Activated effector memory CD4-positive, alpha-beta T cell treated with anti-CD3 and anti-CD28 coated beads, Interleukin-2, amount 50 U/mL, for 16 hours (primary cell): Measurements from ENCODE around the gene PTK6.
"Not testable (repeated sequence)": the region's sequence is repeated elsewhere in the genome, so short reads cannot be mapped to it uniquely, and the experiment has no call there.

Experiments used
- DNase-seq: peaks from one replicate; pipeline ENCODE4 v3.0.0-alpha.2; 2020

PTK6 gene

GRCh38 chr20:63536997-63537524 lies at the start of gene PTK6:
Gene PTK6 (minus strand): TSS chr20:63537376. CDS start chr20:63537314, 62 bp downstream.
- DNase-seq, result peak; percentile 72

GRCh38 chr20:63586797-63587196 lies 49.6 kb upstream of the PTK6 start:
- DNase-seq, result no peak

- DNase-seq, result no peak
These were observed 48.7 kb upstream of the PTK6 start for GRCh38 chr20:63585616-63586565.

- peak; percentile 61 for DNase-seq
These were observed 45.3 kb upstream of the PTK6 start for GRCh38 chr20:63582382-63583063.

GRCh38 chr20:63580796-63581461 lies 43.8 kb upstream of the PTK6 start:
- DNase-seq, result peak; percentile 88

- no peak for DNase-seq
These were observed 42.0 kb upstream of the PTK6 start for GRCh38 chr20:63579017-63579694.

- no peak for DNase-seq
These were observed 41.2 kb upstream of the PTK6 start for GRCh38 chr20:63578224-63579016.

GRCh38 chr20:63577317-63577894 lies 40.2 kb upstream of the PTK6 start:
- no peak for DNase-seq

- DNase-seq, result no peak
These were observed 39.1 kb upstream of the PTK6 start for GRCh38 chr20:63576311-63576710.

- DNase-seq, result no peak
These were observed 37.9 kb upstream of the PTK6 start for GRCh38 chr20:63574829-63575743.

GRCh38 chr20:63574156-63574828 lies 37.1 kb upstream of the PTK6 start, which contains the start of gene HELZ2:
Gene HELZ2 (minus strand): TSS chr20:63574239. CDS start chr20:63572385, 1,854 bp downstream.
- DNase-seq, result peak; percentile 88

- no peak for DNase-seq
These were observed 36.5 kb upstream of the PTK6 start for GRCh38 chr20:63573647-63574131.

GRCh38 chr20:63572788-63573646 lies 35.8 kb upstream of the PTK6 start:
- no peak for DNase-seq

GRCh38 chr20:63572071-63572787 lies 35.1 kb upstream of the PTK6 start:
- DNase-seq, result no peak

GRCh38 chr20:63571087-63571478 lies 33.9 kb upstream of the PTK6 start:
- not testable (repeated sequence) for DNase-seq

- no peak for DNase-seq
These were observed 33.3 kb upstream of the PTK6 start for GRCh38 chr20:63570281-63571086.
